HEK293T (cell line): ENCODE results near the gene CHST3.

Experiments
- ARNT ChIP-seq: fragments of 450-650 bp; IDR thresholded peaks from 2 replicates; pipeline ENCODE4 v1.6.1; 2017; ENCODE audit warnings: mild to moderate bottlenecking
- ELF4 ChIP-seq: fragments of 450-650 bp; IDR thresholded peaks from 2 replicates; pipeline ENCODE4 v1.6.1; 2017; ENCODE audit warnings: antibody characterized with exemption
- FOXA1 ChIP-seq: fragments of 450-650 bp; IDR thresholded peaks from 2 replicates; pipeline ENCODE4 v1.6.1; 2016; ENCODE audit warnings: mild to moderate bottlenecking
- FOXM1 ChIP-seq: fragments of 450-650 bp; IDR thresholded peaks from 2 replicates; pipeline ENCODE4 v1.6.1; 2017; ENCODE audit warnings: mild to moderate bottlenecking, borderline replicate concordance
- LEF1 ChIP-seq: fragments of 450-650 bp; IDR thresholded peaks from 2 replicates; pipeline ENCODE4 v1.6.1; 2017; ENCODE audit warnings: mild to moderate bottlenecking, borderline replicate concordance
- SP1 ChIP-seq: fragments of 450-650 bp; IDR thresholded peaks from 2 replicates; pipeline ENCODE4 v1.6.1; 2017
- SUZ12 ChIP-seq: fragments of 450-650 bp; IDR thresholded peaks from 2 replicates; pipeline ENCODE4 v1.6.1; 2016; ENCODE audit warnings: mild to moderate bottlenecking
- TARDBP ChIP-seq: fragments of 450-650 bp; IDR thresholded peaks from 2 replicates; pipeline ENCODE4 v1.6.1; 2016
- ZNF384 ChIP-seq: fragments of 450-650 bp; IDR thresholded peaks from 2 replicates; pipeline ENCODE4 v1.6.1; 2016
- TF ChIP-seq, protein P1 (sequence below): fragments of 450-650 bp; IDR thresholded peaks from 2 replicates; pipeline ENCODE4 v1.6.1; 2016

DNA sequence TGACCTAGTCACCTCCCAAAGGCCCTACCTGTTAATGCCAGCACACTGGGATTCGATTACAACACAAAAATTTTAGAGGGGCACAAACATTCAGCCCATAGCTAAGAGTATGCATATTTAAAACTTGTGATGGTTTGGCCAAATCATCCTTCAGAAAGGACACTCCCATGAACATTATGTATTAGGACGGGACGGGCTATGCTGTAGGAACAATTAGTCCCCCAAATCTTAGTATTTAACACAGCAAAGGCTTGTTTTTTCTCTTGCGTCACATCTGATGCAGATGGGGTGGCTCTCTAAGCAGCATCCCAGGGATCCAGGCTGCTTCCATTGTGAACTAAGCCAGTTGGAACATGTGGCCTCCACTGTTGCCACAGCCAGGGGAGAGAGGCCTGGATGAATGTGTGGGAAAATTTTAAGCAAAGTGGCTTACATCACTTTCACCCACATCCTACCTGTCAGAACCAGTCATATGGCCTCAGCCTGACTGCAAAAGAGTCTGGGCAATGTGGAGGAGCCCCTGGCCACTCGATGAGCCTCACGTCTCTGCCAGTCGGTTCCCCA is 26.6 kb downstream of the CHST3 start:
- no peak for TF ChIP-seq FOXM1
- no peak for TF ChIP-seq ARNT
- TF ChIP-seq SUZ12 = no peak
- no peak for TF ChIP-seq FOXA1
- no peak for TF ChIP-seq ZNF384
- TF ChIP-seq, protein P1, sequence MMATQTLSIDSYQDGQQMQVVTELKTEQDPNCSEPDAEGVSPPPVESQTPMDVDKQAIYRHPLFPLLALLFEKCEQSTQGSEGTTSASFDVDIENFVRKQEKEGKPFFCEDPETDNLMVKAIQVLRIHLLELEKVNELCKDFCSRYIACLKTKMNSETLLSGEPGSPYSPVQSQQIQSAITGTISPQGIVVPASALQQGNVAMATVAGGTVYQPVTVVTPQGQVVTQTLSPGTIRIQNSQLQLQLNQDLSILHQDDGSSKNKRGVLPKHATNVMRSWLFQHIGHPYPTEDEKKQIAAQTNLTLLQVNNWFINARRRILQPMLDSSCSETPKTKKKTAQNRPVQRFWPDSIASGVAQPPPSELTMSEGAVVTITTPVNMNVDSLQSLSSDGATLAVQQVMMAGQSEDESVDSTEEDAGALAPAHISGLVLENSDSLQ = no peak
- no peak for TF ChIP-seq SP1
- TF ChIP-seq ELF4 = no peak
- no peak for TF ChIP-seq LEF1
- no peak for TF ChIP-seq TARDBP
